Stomach smooth muscle (tissue), 2 donors: ENCODE measurements around the gene GPS1.

Source experiments
- H3K27ac ChIP-seq: one replicate; pipeline ENCODE4 v1.7.0; 2013; ENCODE audit warnings: mild to moderate bottlenecking, low read length, inconsistent platforms
- H3K27me3 ChIP-seq, 2 donors: one replicate each; pipeline ENCODE4 v1.7.0; 2013; ENCODE audit warnings: low read length in 2 of 2; ENCODE audit not compliant: insufficient read depth in 2 of 2, control insufficient read depth in 1 of 2
- H3K36me3 ChIP-seq, 2 donors: one replicate each; pipeline ENCODE4 v1.7.0; 2013; ENCODE audit warnings: low read length in 2 of 2; ENCODE audit not compliant: control insufficient read depth in 2 of 2, insufficient read depth in 2 of 2
- H3K4me1 ChIP-seq: one replicate; pipeline ENCODE4 v1.7.0; 2013; ENCODE audit warnings: low read length; ENCODE audit not compliant: control insufficient read depth, insufficient read depth
- H3K4me3 ChIP-seq, 2 donors: one replicate each; pipeline ENCODE4 v1.7.0; 2013; ENCODE audit warnings: low read length in 2 of 2
- H3K9ac ChIP-seq, 2 donors: one replicate each; pipeline ENCODE4 v1.7.0; 2013; ENCODE audit warnings: low read length in 2 of 2, mild to moderate bottlenecking in 1 of 2
- H3K9me3 ChIP-seq, 2 donors: one replicate each; pipeline ENCODE4 v1.7.0; 2013; ENCODE audit warnings: low read length in 2 of 2; ENCODE audit not compliant: control insufficient read depth in 2 of 2
- donor health status: healthy.
- donor health status: Pancreatic carcinoma.

The GPS1 gene

GRCh38 chr17:82008941-82009405, 42.7 kb upstream of the GPS1 start:
- Histone ChIP-seq H3K9ac (no peak overlapping the region), H3K27ac (no peak overlapping the region), H3K9me3 (no peaks in the 10 kb centered on the region), H3K4me3 (no peak overlapping the region), H3K27me3 (no peaks in the 10 kb centered on the region), H3K36me3 (no peaks in the 10 kb centered on the region), H3K4me1 (peaks cover 38% of the 10 kb centered on the region)

- H3K27me3 ChIP-seq, result no peaks in the 10 kb centered on the region
- H3K36me3 ChIP-seq, result no peaks in the 10 kb centered on the region
- H3K4me3 ChIP-seq, result no peak overlapping the region
- no peaks in the 10 kb centered on the region for H3K9me3 ChIP-seq
- H3K4me1 ChIP-seq, result peaks cover 33% of the 10 kb centered on the region
- no peak overlapping the region for H3K9ac ChIP-seq
- no peak overlapping the region for H3K27ac ChIP-seq
These were observed 42.3 kb upstream of the GPS1 start for GRCh38 chr17:82009413-82009812.

- no peak overlapping the region for H3K9ac ChIP-seq
- H3K27ac ChIP-seq, result no peak overlapping the region
- H3K9me3 ChIP-seq, result no peaks in the 10 kb centered on the region
- no peak overlapping the region for H3K4me3 ChIP-seq
- H3K4me1 ChIP-seq, result peaks cover 28% of the 10 kb centered on the region
- H3K27me3 ChIP-seq, result no peaks in the 10 kb centered on the region
- no peaks in the 10 kb centered on the region for H3K36me3 ChIP-seq
These were observed 40.8 kb upstream of the GPS1 start for GRCh38 chr17:82010575-82011525.

GRCh38 chr17:82011617-82012187, 40.0 kb upstream of the GPS1 start:
- Histone ChIP-seq H3K4me1 (peaks cover 19% of the 10 kb centered on the region), H3K27me3 (no peaks in the 10 kb centered on the region), H3K9ac (no peak overlapping the region), H3K9me3 (no peaks in the 10 kb centered on the region), H3K36me3 (no peaks in the 10 kb centered on the region), H3K4me3 (no peak overlapping the region), H3K27ac (no peak overlapping the region)

GRCh38 chr17:82012261-82012639, 39.4 kb upstream of the GPS1 start:
- no peak overlapping the region for H3K4me3 ChIP-seq
- peak overlapping the region; percentile 69 for H3K27ac ChIP-seq
- peaks cover 14% of the 10 kb centered on the region for H3K4me1 ChIP-seq
- H3K27me3 ChIP-seq, result no peaks in the 10 kb centered on the region
- no peaks in the 10 kb centered on the region for H3K9me3 ChIP-seq
- no peaks in the 10 kb centered on the region for H3K36me3 ChIP-seq
- no peak overlapping the region for H3K9ac ChIP-seq

GRCh38 chr17:82012640-82013295, 38.9 kb upstream of the GPS1 start:
- H3K36me3 ChIP-seq, result no peaks in the 10 kb centered on the region
- no peak overlapping the region for H3K4me3 ChIP-seq
- no peaks in the 10 kb centered on the region for H3K9me3 ChIP-seq
- peak overlapping the region; percentile 69 for H3K27ac ChIP-seq
- H3K9ac ChIP-seq, result peak overlapping the region; percentile 4 to 47
- H3K4me1 ChIP-seq, result peaks cover 14% of the 10 kb centered on the region
- no peaks in the 10 kb centered on the region for H3K27me3 ChIP-seq

- Histone ChIP-seq H3K27ac (peak overlapping the region; percentile 69), H3K9ac (peak overlapping the region; percentile 4 to 47)
These were observed 38.4 kb upstream of the GPS1 start for GRCh38 chr17:82013341-82013740.

GRCh38 chr17:82013772-82014321, 37.9 kb upstream of the GPS1 start:
- Histone ChIP-seq H3K9me3 (no peaks in the 10 kb centered on the region), H3K4me1 (peaks cover 14% of the 10 kb centered on the region), H3K36me3 (peaks cover 2 to 5% of the 10 kb centered on the region in 2 donors), H3K27ac (peak overlapping the region; percentile 69), H3K27me3 (no peaks in the 10 kb centered on the region), H3K9ac (no peak overlapping the region), H3K4me3 (no peak overlapping the region)

More at GRCh38 chr17:82013341-82013740, 38.4 kb upstream of the GPS1 start:
- H3K27me3 ChIP-seq, result no peaks in the 10 kb centered on the region
- no peak overlapping the region for H3K4me3 ChIP-seq
- H3K36me3 ChIP-seq, result peaks cover 0 to under 1% of the 10 kb centered on the region in 2 donors
- H3K4me1 ChIP-seq, result peaks cover 14% of the 10 kb centered on the region
- no peaks in the 10 kb centered on the region for H3K9me3 ChIP-seq

- Histone ChIP-seq H3K4me1 (peaks cover 14% of the 10 kb centered on the region), H3K9me3 (no peaks in the 10 kb centered on the region), H3K9ac (no peak overlapping the region), H3K27ac (no peak overlapping the region), H3K36me3 (peaks cover 3 to 5% of the 10 kb centered on the region in 2 donors), H3K27me3 (no peaks in the 10 kb centered on the region), H3K4me3 (no peak overlapping the region)
These were observed 37.3 kb upstream of the GPS1 start for GRCh38 chr17:82014432-82014831.

- Histone ChIP-seq H3K27ac (no peak overlapping the region), H3K9ac (no peak overlapping the region), H3K4me3 (no peak overlapping the region), H3K4me1 (peaks cover 14% of the 10 kb centered on the region), H3K9me3 (no peaks in the 10 kb centered on the region), H3K27me3 (no peaks in the 10 kb centered on the region), H3K36me3 (peaks cover 3 to 5% of the 10 kb centered on the region in 2 donors)
These were observed 36.8 kb upstream of the GPS1 start for GRCh38 chr17:82014971-82015310.
